Body of pancreas (tissue), 4 donors: ENCODE measurements around the gene HOXB3. TPM values are rescaled to one million over a fixed set of nuclear protein-coding genes. Genes with fewer than 3 reads are reported as not detected.

Experiments used
- ATAC-seq: fragments of 150-250 bp; one replicate; pipeline ENCODE4 v1.9.1; 2016
- DNase-seq, 4 donors: peaks; one replicate each; pipeline ENCODE4 v3.0.0-alpha.2; 2019
- H3K27ac ChIP-seq, 4 donors: fragments of 200-600 bp; sonication (generic); 1 replicate in 3 of 4; 2 replicates in 1 of 4; pipeline versions ENCODE4 v1.5.1 to v1.6.1; 2016 to 2019; ENCODE audit warnings: mild to moderate bottlenecking in 1 of 4, mixed read lengths in 1 of 4, moderate library complexity in 1 of 4
- H3K27me3 ChIP-seq, 2 donors: fragments of 200-600 bp; sonication (generic); one replicate each; pipeline ENCODE4 v1.6.0; 2016; ENCODE audit warnings: mild to moderate bottlenecking in 1 of 2
- H3K36me3 ChIP-seq, 2 donors: fragments of 200-600 bp; sonication (generic); replicated peaks in 1 of 2; 2 replicates each; pipeline ENCODE4 v1.5.1; 2016; ENCODE audit warnings: low read depth in 2 of 2; ENCODE audit not compliant: insufficient read depth in 1 of 2
- H3K4me1 ChIP-seq: fragments of 200-600 bp; sonication (generic); one replicate; pipeline ENCODE4 v1.6.0; 2016
- H3K4me3 ChIP-seq, 2 donors: fragments of 200-600 bp; sonication (generic); 1 replicate in 1 of 2; 2 replicates in 1 of 2; pipeline ENCODE4 v1.5.1; 2016 to 2019
- H3K9me3 ChIP-seq, 3 donors: fragments of 200-600 bp; sonication (generic); 1 replicate in 2 of 3; 2 replicates in 1 of 3; pipeline ENCODE4 v1.5.1; 2016
- POLR2A ChIP-seq, 3 donors: fragments of 450-650 bp; IDR thresholded peaks; one replicate each; pipeline ENCODE4 v1.6.1; 2016; ENCODE audit warnings: antibody characterized with exemption in 3 of 3, mild to moderate bottlenecking in 2 of 3
- WGBS, 2 donors: methylation state at CpG; one replicate each; pipeline ENCODE4 v1.1.5; 2017; 5-methylcytosine and 5-hydroxymethylcytosine counted together
- intact Hi-C: fragments of 100-400 bp; cut with DNase I; formaldehyde crosslinking; loops from one replicate; pipeline ENCODE4 v1.15.1; 2023
- total RNA-seq, 2 donors: library from RNA; depleted of rRNA; stranded (reverse); fragments of >200 nt; gene quantifications; one replicate each; pipeline ENCODE4 v1.1.0, GENCODE V29; 2016
- TF ChIP-seq, protein P1 (sequence below), 7 experiments: fragments of 450-650 bp in 4 of 7; fragments of 200-600 bp in 3 of 7; sonication (generic) in 3 of 7; IDR thresholded peaks; one replicate each; pipeline ENCODE4 v1.5.1; 2016 to 2019; ENCODE audit warnings: antibody characterized with exemption in 7 of 7

HOXB3 gene
- total RNA-seq, 2 donors from 2014 or later = 2.9 TPM; not detected in 1

DNA sequence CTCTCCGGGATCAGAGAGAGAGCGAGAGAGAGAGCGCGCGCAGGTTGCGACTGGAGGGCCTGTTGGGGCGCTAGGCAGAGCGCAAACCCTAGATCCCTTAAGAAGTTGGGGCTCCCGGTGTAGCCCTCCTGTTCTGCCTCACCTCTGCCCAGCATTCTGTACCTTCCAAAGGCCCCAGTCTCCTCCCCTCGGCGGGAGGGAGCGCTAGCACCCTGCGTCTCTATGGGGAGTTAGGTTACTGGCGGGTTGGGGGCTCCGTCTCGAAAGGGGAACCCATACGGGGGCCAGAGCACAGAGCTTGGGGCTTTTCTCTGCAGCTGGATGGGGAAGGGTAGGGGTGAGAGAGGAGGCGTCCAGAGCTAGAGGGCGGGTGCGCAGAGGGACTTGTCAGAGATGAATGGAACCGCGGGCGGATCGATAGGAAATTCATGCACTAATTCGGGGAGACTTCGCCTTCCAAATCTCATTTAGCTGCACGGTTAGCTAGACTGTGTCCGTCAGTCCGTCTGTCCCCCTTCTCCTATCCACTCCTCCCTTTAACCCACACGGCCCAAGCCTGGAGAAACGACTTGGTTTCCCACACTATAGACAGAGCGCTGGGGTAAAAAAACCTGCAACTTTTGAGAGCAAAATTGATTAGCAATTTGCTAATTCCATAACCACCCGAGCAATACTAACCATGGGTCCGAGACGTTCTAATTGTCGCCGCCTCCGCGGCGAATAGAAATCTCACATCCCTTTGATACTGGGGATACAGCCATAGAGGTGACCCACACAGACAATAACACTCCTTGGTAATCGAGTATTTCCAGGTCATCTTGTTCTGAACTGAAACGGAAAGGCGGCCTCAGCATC, 11.2 kb downstream of the HOXB3 start:
- peak overlapping the region in 1 of 4 donors; percentile 43 for H3K27ac ChIP-seq
- no peak for ATAC-seq
- no peaks in the 10 kb centered on the region for H3K36me3 ChIP-seq
- no peak for TF ChIP-seq POLR2A (IDR thresholded peaks at IDR 0.05)
- intact Hi-C loops = no loop called here
- WGBS, 2 donors = 7 to 15% methylated on average over 42 to 43 of the region's 43 CpGs
- H3K9me3 ChIP-seq = no peaks in the 10 kb centered on the region
- no peak overlapping the region for H3K4me3 ChIP-seq
- H3K4me1 ChIP-seq = peaks cover 17% of the 10 kb centered on the region
- peaks cover 0 to 66% of the 10 kb centered on the region in 2 donors for H3K27me3 ChIP-seq
- DNase-seq = no peak

DNA sequence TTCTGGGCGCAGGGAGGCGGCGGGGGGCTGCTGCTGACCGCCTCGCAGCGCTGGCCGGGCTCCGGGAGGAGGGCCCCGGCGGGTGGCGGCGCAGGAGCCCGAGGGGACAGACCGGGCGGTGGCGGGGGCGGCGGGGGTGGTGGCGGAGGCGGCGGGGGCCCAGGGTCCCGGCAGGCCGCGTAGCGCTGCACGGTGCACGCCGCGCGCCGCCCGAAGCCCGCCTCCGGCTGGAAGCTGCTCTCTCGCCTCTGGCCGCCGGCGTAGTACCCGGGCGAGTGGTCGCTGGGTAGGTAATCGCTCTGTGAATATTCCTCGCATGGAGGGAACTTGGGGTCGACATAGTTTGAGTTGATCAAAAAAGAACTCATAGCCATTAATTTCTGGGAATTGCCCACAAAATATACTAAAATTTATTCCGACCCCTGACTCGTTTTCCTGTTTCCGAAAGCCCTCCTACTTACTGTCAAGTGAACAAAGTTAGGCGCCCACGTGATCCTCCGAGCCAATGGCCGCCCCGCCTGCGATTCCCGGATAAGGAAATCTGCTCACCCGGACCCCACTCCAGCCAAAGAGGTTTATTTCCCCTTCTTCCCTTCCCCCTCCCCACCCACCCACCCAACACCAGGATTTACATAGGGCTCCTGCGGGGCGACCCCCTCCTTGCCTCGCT, 12.0 kb downstream of the HOXB3 start, which contains the start of gene HOXB4:
Gene HOXB4, minus strand, starts transcription at position 405 of the 670 bp plus-strand sequence. Its CDS starts 31 bp downstream, at position 374.
- intact Hi-C loops = no loop called here
- TF ChIP-seq, protein P1, sequence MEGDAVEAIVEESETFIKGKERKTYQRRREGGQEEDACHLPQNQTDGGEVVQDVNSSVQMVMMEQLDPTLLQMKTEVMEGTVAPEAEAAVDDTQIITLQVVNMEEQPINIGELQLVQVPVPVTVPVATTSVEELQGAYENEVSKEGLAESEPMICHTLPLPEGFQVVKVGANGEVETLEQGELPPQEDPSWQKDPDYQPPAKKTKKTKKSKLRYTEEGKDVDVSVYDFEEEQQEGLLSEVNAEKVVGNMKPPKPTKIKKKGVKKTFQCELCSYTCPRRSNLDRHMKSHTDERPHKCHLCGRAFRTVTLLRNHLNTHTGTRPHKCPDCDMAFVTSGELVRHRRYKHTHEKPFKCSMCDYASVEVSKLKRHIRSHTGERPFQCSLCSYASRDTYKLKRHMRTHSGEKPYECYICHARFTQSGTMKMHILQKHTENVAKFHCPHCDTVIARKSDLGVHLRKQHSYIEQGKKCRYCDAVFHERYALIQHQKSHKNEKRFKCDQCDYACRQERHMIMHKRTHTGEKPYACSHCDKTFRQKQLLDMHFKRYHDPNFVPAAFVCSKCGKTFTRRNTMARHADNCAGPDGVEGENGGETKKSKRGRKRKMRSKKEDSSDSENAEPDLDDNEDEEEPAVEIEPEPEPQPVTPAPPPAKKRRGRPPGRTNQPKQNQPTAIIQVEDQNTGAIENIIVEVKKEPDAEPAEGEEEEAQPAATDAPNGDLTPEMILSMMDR (IDR thresholded peaks at IDR 0.05) = no peak
- no peak for TF ChIP-seq POLR2A (IDR thresholded peaks at IDR 0.05)
- no peak for ATAC-seq
- Histone ChIP-seq H3K4me1 (peaks cover 17% of the 10 kb centered on the region), H3K4me3 (no peak within 1 kb of the TSS), H3K36me3 (no peaks in the 10 kb centered on the region), H3K27me3 (peaks cover 0 to 65% of the 10 kb centered on the region in 2 donors), H3K9me3 (no peaks in the 10 kb centered on the region), H3K27ac (peak within 1 kb of the TSS in 3 of 4 donors; percentile 4 to 55 (median 50))
- peak in 2 of 4 donors; percentile 50 to 65 for DNase-seq
- 4 to 8% methylated on average over 15 to 45 of the region's 58 CpGs for WGBS, 2 donors

DNA sequence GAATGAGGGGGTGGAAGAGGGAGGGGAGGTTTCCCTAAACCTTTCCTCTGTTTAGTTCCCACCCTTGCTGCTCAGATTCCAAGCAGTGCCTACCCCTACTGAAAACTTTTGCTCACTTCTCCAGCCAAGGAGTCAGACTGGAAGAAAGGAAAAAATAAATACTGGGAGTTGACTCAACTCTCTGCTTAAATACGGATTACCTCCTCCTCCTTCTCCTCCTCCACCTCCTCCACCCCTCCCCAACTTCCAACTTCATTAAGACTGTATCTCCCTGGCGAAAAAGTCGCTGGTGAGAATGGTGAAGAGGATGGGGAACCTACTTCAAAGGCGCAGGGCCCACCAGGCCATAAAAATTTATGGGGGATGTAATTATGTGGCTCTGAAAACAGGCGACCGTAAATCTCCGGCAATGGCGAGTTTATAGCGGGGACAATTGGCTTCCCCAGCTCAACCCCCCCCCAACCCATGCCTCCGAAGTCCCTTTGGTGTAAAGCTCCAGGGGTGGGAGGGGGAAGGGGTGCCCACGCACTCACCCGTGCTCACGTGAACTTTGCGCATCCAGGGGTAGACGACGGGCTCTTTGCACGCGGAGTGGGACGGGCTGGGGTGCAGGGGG, 12.6 kb downstream of the HOXB3 start:
- no peaks in the 10 kb centered on the region for H3K36me3 ChIP-seq
- no peak for DNase-seq
- peaks cover 17% of the 10 kb centered on the region for H3K4me1 ChIP-seq
- intact Hi-C loops = no loop called here
- ATAC-seq = no peak
- no peak overlapping the region for H3K4me3 ChIP-seq
- no peaks in the 10 kb centered on the region for H3K9me3 ChIP-seq
- WGBS, 2 donors = 3 to 4% methylated on average over 10 to 19 of the region's 19 CpGs
- peak overlapping the region in 3 of 4 donors; percentile 4 to 55 (median 50) for H3K27ac ChIP-seq
- no peak for TF ChIP-seq POLR2A (IDR thresholded peaks at IDR 0.05)
- TF ChIP-seq, protein P1 (IDR thresholded peaks at IDR 0.05) = no peak
- peaks cover 0 to 59% of the 10 kb centered on the region in 2 donors for H3K27me3 ChIP-seq

DNA sequence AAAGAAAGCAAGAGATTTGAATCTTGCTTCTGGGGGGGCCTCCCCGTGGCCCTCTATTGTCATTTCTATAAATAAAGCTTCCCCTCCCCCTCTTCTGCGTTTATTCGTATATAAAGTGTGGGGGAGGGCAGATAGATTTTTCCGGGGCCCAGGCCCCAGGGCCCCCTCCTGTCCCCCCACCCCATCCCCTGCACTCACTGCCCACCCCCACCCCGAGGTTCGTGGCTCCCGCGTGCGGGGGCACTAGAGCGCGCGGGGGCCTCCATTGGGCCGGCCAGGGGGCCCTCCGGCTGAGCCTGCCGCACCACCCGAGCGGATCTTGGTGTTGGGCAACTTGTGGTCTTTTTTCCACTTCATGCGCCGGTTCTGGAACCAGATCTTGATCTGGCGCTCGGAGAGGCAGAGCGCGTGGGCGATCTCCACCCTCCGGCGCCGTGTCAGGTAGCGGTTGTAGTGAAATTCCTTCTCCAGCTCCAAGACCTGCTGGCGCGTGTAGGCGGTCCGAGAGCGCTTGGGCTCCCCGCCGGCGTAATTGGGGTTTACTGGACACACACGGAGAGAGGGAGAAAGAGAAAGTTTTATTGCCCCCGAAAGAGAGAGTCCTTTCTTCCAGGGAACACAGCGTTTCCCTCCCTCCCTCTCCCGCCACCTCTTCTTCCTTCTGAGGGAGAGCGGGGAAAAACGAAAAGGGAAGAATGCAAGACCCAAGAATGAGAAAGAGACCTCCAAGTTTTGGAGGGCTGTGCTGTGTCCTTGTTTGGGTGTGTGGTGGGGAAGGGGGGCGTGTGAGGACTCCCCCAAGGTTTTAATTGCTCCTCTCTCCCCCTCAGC, 13.3 kb downstream of the HOXB3 start:
- Histone ChIP-seq H3K36me3 (no peaks in the 10 kb centered on the region), H3K4me1 (peaks cover 9% of the 10 kb centered on the region), H3K4me3 (no peak overlapping the region), H3K9me3 (no peaks in the 10 kb centered on the region), H3K27ac (peak overlapping the region in 3 of 4 donors; percentile 26 to 55 (median 50)), H3K27me3 (peaks cover 0 to 51% of the 10 kb centered on the region in 2 donors)
- intact Hi-C loops = no loop called here
- 3 to 12% methylated on average over 23 to 41 of the region's 43 CpGs for WGBS, 2 donors
- no peak for DNase-seq
- ATAC-seq = no peak
- no peak for TF ChIP-seq POLR2A (IDR thresholded peaks at IDR 0.05)
- TF ChIP-seq, protein P1 (IDR thresholded peaks at IDR 0.05) = no peak
